ENCODE data around the gene CDSN. TPM values are rescaled to one million over a fixed set of nuclear protein-coding genes. Genes with fewer than 3 reads are reported as not detected.

Gene CDSN
- total RNA-seq, 1 donor from 2014 or later, result not detected

DNA sequence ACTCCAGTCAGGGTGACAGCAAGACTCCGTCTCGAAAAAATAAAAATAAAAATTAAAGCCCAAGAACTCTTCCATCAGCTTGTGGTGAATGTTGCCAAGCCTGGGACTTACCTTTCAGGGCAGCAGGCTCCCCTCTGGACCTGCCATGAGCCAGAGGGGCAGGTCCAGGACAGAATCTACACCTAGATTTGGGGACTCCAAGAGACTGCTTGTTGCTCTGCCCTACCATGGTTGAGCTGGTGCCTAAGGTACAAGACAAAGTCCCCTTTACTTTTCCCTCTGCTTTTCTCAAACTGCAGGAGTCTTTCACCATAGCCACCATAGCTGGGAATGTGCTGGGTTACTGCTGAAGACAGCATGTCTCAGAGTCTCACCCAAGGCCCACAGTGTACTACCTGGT, 17.1 kb downstream of the CDSN start:
- no peaks in the 10 kb centered on the region for H3K4me1 Mint-ChIP-seq
- TF ChIP-seq, protein P1, sequence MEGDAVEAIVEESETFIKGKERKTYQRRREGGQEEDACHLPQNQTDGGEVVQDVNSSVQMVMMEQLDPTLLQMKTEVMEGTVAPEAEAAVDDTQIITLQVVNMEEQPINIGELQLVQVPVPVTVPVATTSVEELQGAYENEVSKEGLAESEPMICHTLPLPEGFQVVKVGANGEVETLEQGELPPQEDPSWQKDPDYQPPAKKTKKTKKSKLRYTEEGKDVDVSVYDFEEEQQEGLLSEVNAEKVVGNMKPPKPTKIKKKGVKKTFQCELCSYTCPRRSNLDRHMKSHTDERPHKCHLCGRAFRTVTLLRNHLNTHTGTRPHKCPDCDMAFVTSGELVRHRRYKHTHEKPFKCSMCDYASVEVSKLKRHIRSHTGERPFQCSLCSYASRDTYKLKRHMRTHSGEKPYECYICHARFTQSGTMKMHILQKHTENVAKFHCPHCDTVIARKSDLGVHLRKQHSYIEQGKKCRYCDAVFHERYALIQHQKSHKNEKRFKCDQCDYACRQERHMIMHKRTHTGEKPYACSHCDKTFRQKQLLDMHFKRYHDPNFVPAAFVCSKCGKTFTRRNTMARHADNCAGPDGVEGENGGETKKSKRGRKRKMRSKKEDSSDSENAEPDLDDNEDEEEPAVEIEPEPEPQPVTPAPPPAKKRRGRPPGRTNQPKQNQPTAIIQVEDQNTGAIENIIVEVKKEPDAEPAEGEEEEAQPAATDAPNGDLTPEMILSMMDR (conservative IDR thresholded peaks at IDR 0.05), result no peak
- no peaks in the 10 kb centered on the region for H3K27me3 Mint-ChIP-seq (ENCODE audit: low read depth)
- DNase-seq (ENCODE audit: low read depth, low spot score), result no peak
- H3K27ac Mint-ChIP-seq (ENCODE audit: unreplicated experiment), result no peak overlapping the region
- no peaks in the 10 kb centered on the region for H3K9me3 Mint-ChIP-seq
- H3K4me3 Mint-ChIP-seq, result no peak overlapping the region
- H3K36me3 Mint-ChIP-seq (ENCODE audit: low read depth), result no peaks in the 10 kb centered on the region

GRCh38 chr6:31098449-31098938, 21.8 kb downstream of the CDSN start:
- TF ChIP-seq, protein P1 (conservative IDR thresholded peaks at IDR 0.05), result no peak
- H3K4me3 Mint-ChIP-seq, result no peak overlapping the region
- H3K36me3 Mint-ChIP-seq (ENCODE audit: low read depth), result no peaks in the 10 kb centered on the region
- no peaks in the 10 kb centered on the region for H3K9me3 Mint-ChIP-seq
- H3K27me3 Mint-ChIP-seq (ENCODE audit: low read depth), result no peaks in the 10 kb centered on the region
- H3K27ac Mint-ChIP-seq (ENCODE audit: unreplicated experiment), result no peak overlapping the region
- H3K4me1 Mint-ChIP-seq, result peaks cover 2% of the 10 kb centered on the region
- no peak for DNase-seq (ENCODE audit: low read depth, low spot score)

GRCh38 chr6:31096656-31097055, 23.6 kb downstream of the CDSN start:
- Mint-ChIP-seq H3K36me3 (ENCODE audit: low read depth) (no peaks in the 10 kb centered on the region), H3K4me1 (peaks cover 9% of the 10 kb centered on the region), H3K4me3 (no peak overlapping the region), H3K27me3 (ENCODE audit: low read depth) (no peaks in the 10 kb centered on the region), H3K9me3 (no peaks in the 10 kb centered on the region), H3K27ac (ENCODE audit: unreplicated experiment) (no peak overlapping the region)
- no peak for DNase-seq (ENCODE audit: low read depth, low spot score)
- TF ChIP-seq, protein P1 (conservative IDR thresholded peaks at IDR 0.05), result no peak

DNA sequence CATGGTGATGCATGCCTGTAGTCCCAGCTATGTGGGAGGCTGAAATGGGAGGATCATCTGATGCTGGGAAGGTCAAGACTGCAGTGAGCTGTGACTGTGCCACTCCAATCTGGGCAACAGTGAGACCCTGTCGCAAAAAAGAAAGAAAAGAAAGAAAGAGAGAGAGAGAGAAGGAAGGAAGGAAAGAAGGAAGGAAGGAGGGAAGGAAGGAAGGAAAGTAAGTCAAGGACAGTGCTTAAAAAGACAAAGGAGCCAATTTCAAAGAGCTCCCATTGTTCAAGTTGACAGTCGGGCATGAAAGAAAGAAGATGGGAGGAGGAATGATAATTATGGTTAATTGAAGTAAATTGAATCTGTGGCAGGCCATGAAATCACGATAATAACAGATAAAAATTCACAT, 24.0 kb downstream of the CDSN start:
- no peak overlapping the region for H3K4me3 Mint-ChIP-seq
- TF ChIP-seq, protein P1 (conservative IDR thresholded peaks at IDR 0.05), result no peak
- H3K9me3 Mint-ChIP-seq, result no peaks in the 10 kb centered on the region
- H3K36me3 Mint-ChIP-seq (ENCODE audit: low read depth), result no peaks in the 10 kb centered on the region
- H3K27me3 Mint-ChIP-seq (ENCODE audit: low read depth), result no peaks in the 10 kb centered on the region
- no peak for DNase-seq (ENCODE audit: low read depth, low spot score)
- H3K4me1 Mint-ChIP-seq, result peaks cover 9% of the 10 kb centered on the region
- H3K27ac Mint-ChIP-seq (ENCODE audit: unreplicated experiment), result no peak overlapping the region

- no peaks in the 10 kb centered on the region for H3K9me3 Mint-ChIP-seq
- TF ChIP-seq, protein P1 (conservative IDR thresholded peaks at IDR 0.05), result no peak
- DNase-seq (ENCODE audit: low read depth, low spot score), result no peak
- no peaks in the 10 kb centered on the region for H3K36me3 Mint-ChIP-seq (ENCODE audit: low read depth)
- H3K27me3 Mint-ChIP-seq (ENCODE audit: low read depth), result no peaks in the 10 kb centered on the region
- no peak overlapping the region for H3K4me3 Mint-ChIP-seq
- H3K27ac Mint-ChIP-seq (ENCODE audit: unreplicated experiment), result no peak overlapping the region
- H3K4me1 Mint-ChIP-seq, result peaks cover 9% of the 10 kb centered on the region
These were observed 25.8 kb downstream of the CDSN start for GRCh38 chr6:31094389-31094881.
